ENCODE data around the gene ZNF652.
A peak's percentile ranks its signal among the peaks of the same experiment; 100 is the strongest.
"Not testable (repeated sequence)": the region's sequence is repeated elsewhere in the genome, so short reads cannot be mapped to it uniquely, and the experiment has no call there.

ZNF652 gene

GRCh38 chr17:49361902-49362722, at the start of gene ZNF652:
TSS of gene ZNF652 (minus strand) at chr17:49362250. CDS start at chr17:49317725, 44,525 bp downstream.
- DNase-seq: peak; percentile 89

- DNase-seq: no peak
Observed at GRCh38 chr17:49409066-49409465, 47.0 kb upstream of the ZNF652 start.

GRCh38 chr17:49407981-49408501, 46.0 kb upstream of the ZNF652 start:
- peak; percentile 81 for DNase-seq

GRCh38 chr17:49407086-49407485, 45.0 kb upstream of the ZNF652 start:
- DNase-seq: no peak

- DNase-seq: no peak
Observed at GRCh38 chr17:49406421-49407061, 44.5 kb upstream of the ZNF652 start.

GRCh38 chr17:49404906-49405305, 42.9 kb upstream of the ZNF652 start:
- DNase-seq: no peak

GRCh38 chr17:49404361-49404760, 42.3 kb upstream of the ZNF652 start:
- no peak for DNase-seq

- DNase-seq: no peak
Observed at GRCh38 chr17:49403514-49404289, 41.7 kb upstream of the ZNF652 start.

GRCh38 chr17:49402706-49403105, 40.7 kb upstream of the ZNF652 start:
- no peak for DNase-seq

GRCh38 chr17:49401971-49402611, 40.0 kb upstream of the ZNF652 start:
- no peak for DNase-seq

- no peak for DNase-seq
Observed at GRCh38 chr17:49399995-49400394, 37.9 kb upstream of the ZNF652 start.

- DNase-seq: no peak
Observed at GRCh38 chr17:49397586-49397985, 35.5 kb upstream of the ZNF652 start.

- no peak for DNase-seq
Observed at GRCh38 chr17:49393491-49394255, 31.6 kb upstream of the ZNF652 start.

GRCh38 chr17:49390548-49391324, 28.7 kb upstream of the ZNF652 start:
- no peak for DNase-seq

GRCh38 chr17:49389514-49390347, 27.7 kb upstream of the ZNF652 start:
- DNase-seq: not testable (repeated sequence)

- DNase-seq: no peak
Observed at GRCh38 chr17:49388692-49389513, 26.9 kb upstream of the ZNF652 start.

- DNase-seq: no peak
Observed at GRCh38 chr17:49388290-49388640, 26.2 kb upstream of the ZNF652 start.

- no peak for DNase-seq
Observed at GRCh38 chr17:49387498-49388289, 25.6 kb upstream of the ZNF652 start.

- no peak for DNase-seq
Observed at GRCh38 chr17:49386373-49386772, 24.3 kb upstream of the ZNF652 start.

All from activated T-cell treated with anti-CD3 and anti-CD28 coated beads for 4 hours (primary cell).